ENCODE results near the gene PKD1.

DNA sequence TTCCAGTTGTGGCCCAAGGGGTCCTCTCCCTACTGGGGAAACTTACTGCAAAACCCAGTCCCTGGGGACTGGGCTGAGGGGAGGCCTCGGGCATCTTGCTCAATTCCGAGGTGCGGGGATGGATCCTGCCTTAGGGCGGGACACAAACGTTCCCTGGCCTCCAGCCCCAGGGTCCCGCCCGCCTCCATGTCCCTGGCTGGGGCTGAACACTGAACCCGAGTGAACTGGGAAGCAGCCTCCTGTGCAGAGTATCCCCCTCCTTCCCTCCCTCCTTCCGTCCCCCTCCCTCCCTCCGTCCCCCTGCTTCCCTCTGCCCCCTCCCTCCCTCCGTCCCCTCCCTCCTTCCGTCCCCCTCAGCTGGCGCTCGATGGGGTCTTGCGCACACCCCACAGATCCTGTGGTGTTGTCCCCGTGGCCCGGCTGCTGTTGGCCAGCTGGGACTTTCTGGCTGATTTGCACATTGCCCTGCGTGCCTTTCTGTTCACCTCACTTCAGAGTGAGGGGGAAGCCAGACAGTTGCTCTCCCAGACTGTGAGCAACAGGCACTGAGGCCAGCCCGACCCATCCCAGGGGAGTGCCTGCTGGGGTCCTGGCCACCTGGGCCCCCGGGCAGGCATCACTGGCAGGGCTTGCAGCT lies 25.3 kb upstream of the PKD1 start:
- TF ChIP-seq, protein P1, sequence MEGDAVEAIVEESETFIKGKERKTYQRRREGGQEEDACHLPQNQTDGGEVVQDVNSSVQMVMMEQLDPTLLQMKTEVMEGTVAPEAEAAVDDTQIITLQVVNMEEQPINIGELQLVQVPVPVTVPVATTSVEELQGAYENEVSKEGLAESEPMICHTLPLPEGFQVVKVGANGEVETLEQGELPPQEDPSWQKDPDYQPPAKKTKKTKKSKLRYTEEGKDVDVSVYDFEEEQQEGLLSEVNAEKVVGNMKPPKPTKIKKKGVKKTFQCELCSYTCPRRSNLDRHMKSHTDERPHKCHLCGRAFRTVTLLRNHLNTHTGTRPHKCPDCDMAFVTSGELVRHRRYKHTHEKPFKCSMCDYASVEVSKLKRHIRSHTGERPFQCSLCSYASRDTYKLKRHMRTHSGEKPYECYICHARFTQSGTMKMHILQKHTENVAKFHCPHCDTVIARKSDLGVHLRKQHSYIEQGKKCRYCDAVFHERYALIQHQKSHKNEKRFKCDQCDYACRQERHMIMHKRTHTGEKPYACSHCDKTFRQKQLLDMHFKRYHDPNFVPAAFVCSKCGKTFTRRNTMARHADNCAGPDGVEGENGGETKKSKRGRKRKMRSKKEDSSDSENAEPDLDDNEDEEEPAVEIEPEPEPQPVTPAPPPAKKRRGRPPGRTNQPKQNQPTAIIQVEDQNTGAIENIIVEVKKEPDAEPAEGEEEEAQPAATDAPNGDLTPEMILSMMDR (IDR thresholded peaks at IDR 0.05), result no peak
- TF ChIP-seq EZH2 (IDR thresholded peaks at IDR 0.05; ENCODE audit: borderline replicate concordance, insufficient read depth, low read depth, low read length, poor library complexity, severe bottlenecking), result no peak

Data from B cell (primary cell).